ENCODE data around the gene SKIC8.

DNA sequence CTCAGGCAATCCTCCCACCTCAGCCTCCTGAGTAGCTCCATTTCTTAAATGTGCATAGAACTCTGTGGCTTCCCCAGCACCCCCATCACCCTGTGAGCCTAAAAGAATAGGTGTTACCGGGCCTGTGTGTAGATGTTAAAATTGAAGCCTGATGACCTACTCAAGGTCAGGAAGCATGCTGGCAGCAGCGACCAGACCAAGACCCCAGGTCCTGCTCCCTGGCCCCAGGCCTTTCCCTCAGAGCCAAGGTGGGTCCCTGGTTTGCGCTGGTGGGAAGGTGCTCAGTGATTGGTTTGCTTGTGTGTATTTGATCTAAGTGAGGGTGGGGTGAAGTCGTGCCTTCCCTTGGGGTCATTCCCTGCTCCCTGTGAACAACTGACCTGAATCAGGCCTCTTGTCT, 22.4 kb upstream of the SKIC8 start:
- TF ChIP-seq, protein P1, sequence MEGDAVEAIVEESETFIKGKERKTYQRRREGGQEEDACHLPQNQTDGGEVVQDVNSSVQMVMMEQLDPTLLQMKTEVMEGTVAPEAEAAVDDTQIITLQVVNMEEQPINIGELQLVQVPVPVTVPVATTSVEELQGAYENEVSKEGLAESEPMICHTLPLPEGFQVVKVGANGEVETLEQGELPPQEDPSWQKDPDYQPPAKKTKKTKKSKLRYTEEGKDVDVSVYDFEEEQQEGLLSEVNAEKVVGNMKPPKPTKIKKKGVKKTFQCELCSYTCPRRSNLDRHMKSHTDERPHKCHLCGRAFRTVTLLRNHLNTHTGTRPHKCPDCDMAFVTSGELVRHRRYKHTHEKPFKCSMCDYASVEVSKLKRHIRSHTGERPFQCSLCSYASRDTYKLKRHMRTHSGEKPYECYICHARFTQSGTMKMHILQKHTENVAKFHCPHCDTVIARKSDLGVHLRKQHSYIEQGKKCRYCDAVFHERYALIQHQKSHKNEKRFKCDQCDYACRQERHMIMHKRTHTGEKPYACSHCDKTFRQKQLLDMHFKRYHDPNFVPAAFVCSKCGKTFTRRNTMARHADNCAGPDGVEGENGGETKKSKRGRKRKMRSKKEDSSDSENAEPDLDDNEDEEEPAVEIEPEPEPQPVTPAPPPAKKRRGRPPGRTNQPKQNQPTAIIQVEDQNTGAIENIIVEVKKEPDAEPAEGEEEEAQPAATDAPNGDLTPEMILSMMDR (conservative IDR thresholded peaks at IDR 0.05), result no peak
- no peak for TF ChIP-seq ZFX (IDR thresholded peaks at IDR 0.05)
